H1 (cell line): ENCODE measurements around the gene MMS19. TPM values are rescaled to one million over a fixed set of nuclear protein-coding genes. Genes with fewer than 3 reads are reported as not detected.

Experiments
- CTCF ChIA-PET: fragments of 300-600 bp; sonication (Branson Sonifier 250); formaldehyde crosslinking; loops from one replicate; lab custom pipeline; 2021; ENCODE audit not compliant: partially characterized antibody; lab: Charles Lee
- POLR2A ChIA-PET: fragments of 300-600 bp; sonication (Branson Sonifier 250); formaldehyde crosslinking; loops from one replicate; lab custom pipeline; 2021; ENCODE audit warnings: inconsistent platforms; ENCODE audit not compliant: partially characterized antibody; lab: Charles Lee
- DNase-seq, 2 experiments: peaks; one replicate each; pipeline versions ENCODE4 v3.0.0 to v3.0.0-alpha.2; 2010 to 2022; ENCODE audit warnings: low spot score in 2 of 2, low read depth in 1 of 2, mixed read lengths in 1 of 2
- FAIRE-seq: peaks from 2 replicates; lab custom pipeline; 2011; peaks lifted over from hg19 to GRCh38; lab: Jason Lieb, UNC
- H2AFZ ChIP-seq: 2 replicates; pipeline ENCODE4 v1.8.1; 2012; ENCODE audit warnings: low read length, inconsistent platforms
- H2AK5ac ChIP-seq: 2 replicates; pipeline ENCODE4 v1.6.1; 2013; ENCODE audit warnings: low read depth, low read length
- H2BK120ac ChIP-seq: replicated peaks from 2 replicates; pipeline ENCODE3; 2013; ENCODE audit warnings: low read depth, low read length, inconsistent platforms
- H2BK12ac ChIP-seq: 2 replicates; pipeline ENCODE4 v1.6.1; 2013; ENCODE audit warnings: low read depth, low read length
- H2BK15ac ChIP-seq: 2 replicates; pipeline ENCODE4 v1.6.1; 2013; ENCODE audit warnings: low read length
- H2BK20ac ChIP-seq: 2 replicates; pipeline ENCODE4 v1.6.1; 2013; ENCODE audit warnings: low read length
- H2BK5ac ChIP-seq: 2 replicates; pipeline ENCODE4 v1.6.1; 2013; ENCODE audit warnings: low read depth, low read length
- H3K14ac ChIP-seq: 2 replicates; pipeline ENCODE4 v1.6.1; 2013; ENCODE audit warnings: inconsistent platforms; ENCODE audit not compliant: insufficient read length
- H3K18ac ChIP-seq: 2 replicates; pipeline ENCODE4 v1.6.1; 2013; ENCODE audit warnings: low read length; ENCODE audit errors: extremely low read depth
- H3K23ac ChIP-seq: 2 replicates; pipeline ENCODE4 v1.6.1; 2013; ENCODE audit warnings: inconsistent platforms; ENCODE audit not compliant: insufficient read length
- H3K23me2 ChIP-seq: 2 replicates; pipeline ENCODE4 v1.6.1; 2013; ENCODE audit warnings: low read depth, low read length
- H3K27ac ChIP-seq: 2 replicates; pipeline ENCODE4 v1.6.1; 2011; ENCODE audit warnings: low read depth, low read length, inconsistent platforms
- H3K27me3 ChIP-seq, 4 experiments: replicated peaks in 1 of 4; 1 replicate in 1 of 4; 2 replicates in 3 of 4; pipeline versions ENCODE4 v1.6.1 to v1.8.1; 2011 to 2013; ENCODE audit warnings: low read length in 3 of 4, mild to moderate bottlenecking in 3 of 4, inconsistent platforms in 2 of 4, mixed read lengths in 2 of 4, moderate library complexity in 1 of 4; ENCODE audit not compliant: control insufficient read depth in 3 of 4, insufficient read depth in 3 of 4; ENCODE audit errors: extremely low read depth in 1 of 4
- H3K36me3 ChIP-seq, 4 experiments: 2 replicates each; pipeline versions ENCODE4 v1.6.1 to v1.8.1; 2011 to 2013; ENCODE audit warnings: mild to moderate bottlenecking in 4 of 4, low read length in 3 of 4, moderate library complexity in 2 of 4, control low read depth in 1 of 4, inconsistent platforms in 1 of 4; ENCODE audit not compliant: insufficient read depth in 4 of 4, control insufficient read depth in 2 of 4
- H3K4ac ChIP-seq: replicated peaks from 2 replicates; pipeline ENCODE3; 2013; ENCODE audit warnings: low read length, low read depth, mixed read lengths, inconsistent platforms; ENCODE audit not compliant: insufficient read length
- H3K4me1 ChIP-seq, 4 experiments: replicated peaks in 1 of 4; 1 replicate in 1 of 4; 2 replicates in 3 of 4; pipeline versions ENCODE4 v1.6.1 to v1.8.1; 2011 to 2013; ENCODE audit warnings: low read length in 3 of 4, inconsistent platforms in 2 of 4, mixed read lengths in 1 of 4; ENCODE audit not compliant: insufficient read depth in 4 of 4, control insufficient read depth in 3 of 4
- H3K4me2 ChIP-seq, 2 experiments: 2 replicates each; pipeline versions ENCODE4 v1.6.1 to v1.8.1; 2011 to 2013; ENCODE audit warnings: low read depth in 2 of 2, low read length in 2 of 2, control low read depth in 1 of 2, inconsistent platforms in 1 of 2, mild to moderate bottlenecking in 1 of 2; ENCODE audit not compliant: insufficient read depth in 1 of 2
- H3K4me3 ChIP-seq, 4 experiments: fragments of 200-600, 300-600 bp in 1 of 4; sonication (generic), shearing (Covaris generic), sonication (Bioruptor Twin) in 1 of 4; 2 replicates each; pipeline versions ENCODE4 v1.5.1 to v1.8.1; 2011 to 2016; ENCODE audit warnings: low read length in 4 of 4, low read depth in 3 of 4, control low read depth in 2 of 4, inconsistent platforms in 2 of 4, mild to moderate bottlenecking in 2 of 4, mixed read lengths in 1 of 4, moderate library complexity in 1 of 4; ENCODE audit not compliant: insufficient read depth in 2 of 4; ENCODE audit errors: extremely low read depth in 1 of 4
- H3K56ac ChIP-seq: replicated peaks from 2 replicates; pipeline ENCODE3; 2013; ENCODE audit warnings: low read depth, mild to moderate bottlenecking, mixed read lengths, low read length, inconsistent platforms; ENCODE audit not compliant: insufficient read length
- H3K79me1 ChIP-seq: 2 replicates; pipeline ENCODE4 v1.6.1; 2013; ENCODE audit warnings: low read depth, low read length, control low read depth
- H3K79me2 ChIP-seq, 2 experiments: 2 replicates each; pipeline versions ENCODE4 v1.6.1 to v1.8.1; 2012 to 2013; ENCODE audit warnings: low read length in 2 of 2, mild to moderate bottlenecking in 2 of 2, inconsistent platforms in 1 of 2; ENCODE audit not compliant: insufficient read depth in 2 of 2, control insufficient read depth in 1 of 2
- H3K9ac ChIP-seq, 4 experiments: replicated peaks in 1 of 4; 1 replicate in 1 of 4; 2 replicates in 3 of 4; pipeline versions ENCODE4 v1.6.1 to v1.8.1; 2011 to 2013; ENCODE audit warnings: low read depth in 3 of 4, low read length in 3 of 4, control low read depth in 2 of 4, mild to moderate bottlenecking in 2 of 4, moderate library complexity in 2 of 4, inconsistent platforms in 1 of 4; ENCODE audit errors: extremely low read depth in 1 of 4
- H3K9me3 ChIP-seq, 2 experiments: 2 replicates each; pipeline versions ENCODE4 v1.6.1 to v1.8.1; 2012 to 2013; ENCODE audit warnings: mild to moderate bottlenecking in 2 of 2, moderate library complexity in 2 of 2, control low read depth in 1 of 2, inconsistent platforms in 1 of 2, low read depth in 1 of 2, low read length in 1 of 2, mixed read lengths in 1 of 2; ENCODE audit not compliant: insufficient read depth in 2 of 2
- H4K20me1 ChIP-seq, 2 experiments: replicated peaks in 1 of 2; 2 replicates each; pipeline versions ENCODE3 to v1.8.1; 2011 to 2013; ENCODE audit warnings: inconsistent platforms in 2 of 2, low read length in 2 of 2, mild to moderate bottlenecking in 1 of 2; ENCODE audit not compliant: insufficient read depth in 2 of 2, control insufficient read depth in 1 of 2
- H4K5ac ChIP-seq: 2 replicates; pipeline ENCODE4 v1.6.1; 2013; ENCODE audit warnings: low read length, low read depth, mixed read lengths, inconsistent platforms; ENCODE audit not compliant: insufficient read length
- H4K8ac ChIP-seq: 2 replicates; pipeline ENCODE4 v1.8.0; 2013; ENCODE audit warnings: mild to moderate bottlenecking, moderate library complexity, low read length, inconsistent platforms; ENCODE audit not compliant: insufficient read depth; ENCODE audit errors: extremely low read depth
- H4K91ac ChIP-seq: replicated peaks from 2 replicates; pipeline ENCODE3; 2013; ENCODE audit warnings: low read length, mixed read lengths, inconsistent platforms; ENCODE audit not compliant: insufficient read length
- CEBPB ChIP-seq: IDR thresholded peaks from 2 replicates; pipeline ENCODE4 v1.6.1; 2012; ENCODE audit warnings: low read depth, low read length
- CREB1 ChIP-seq: IDR thresholded peaks from 2 replicates; pipeline ENCODE4 v1.6.1; 2012; ENCODE audit warnings: inconsistent platforms
- EGR1 ChIP-seq: IDR thresholded peaks from 2 replicates; pipeline ENCODE4 v1.6.1; 2011; ENCODE audit warnings: low read depth, low read length, borderline replicate concordance
- HDAC2 ChIP-seq, 2 experiments: fragments of 300-600 bp in 1 of 2; sonication (generic) in 1 of 2; IDR thresholded peaks; 2 replicates each; pipeline ENCODE4 v1.6.1; 2011 to 2012; ENCODE audit warnings: low read depth in 2 of 2, low read length in 2 of 2, mild to moderate bottlenecking in 2 of 2, moderate library complexity in 2 of 2, borderline replicate concordance in 1 of 2, inconsistent platforms in 1 of 2
- JUN ChIP-seq: IDR thresholded peaks from 2 replicates; pipeline ENCODE4 v1.6.1; 2011; ENCODE audit warnings: low read depth, mild to moderate bottlenecking, improper control_type of control experiment, low read length
- NANOG ChIP-seq: IDR thresholded peaks from 2 replicates; pipeline ENCODE4 v1.6.1; 2011; ENCODE audit warnings: low read length, low read depth, mild to moderate bottlenecking, inconsistent platforms; ENCODE audit not compliant: insufficient read depth, poor library complexity, severe bottlenecking
- NRF1 ChIP-seq: IDR thresholded peaks from 2 replicates; pipeline ENCODE4 v1.6.1; 2011; ENCODE audit warnings: mild to moderate bottlenecking, low read depth, low read length, improper control_type of control experiment
- RAD21 ChIP-seq, 2 experiments: IDR thresholded peaks in 1 of 2; conservative IDR thresholded peaks in 1 of 2; 2 replicates each; pipeline ENCODE4 v1.6.1; 2011; ENCODE audit warnings: low read depth in 2 of 2, low read length in 2 of 2, improper control_type of control experiment in 1 of 2, inconsistent platforms in 1 of 2, mild to moderate bottlenecking in 1 of 2, moderate library complexity in 1 of 2
- RFX5 ChIP-seq: IDR thresholded peaks from 2 replicates; pipeline ENCODE4 v1.6.1; 2011; ENCODE audit warnings: low read depth, low read length, improper control_type of control experiment, borderline replicate concordance
- SIRT6 ChIP-seq: IDR thresholded peaks from one replicate; pipeline ENCODE4 v1.7.1; 2012; ENCODE audit warnings: low read length, inconsistent platforms
- SP2 ChIP-seq: IDR thresholded peaks from 2 replicates; pipeline ENCODE4 v1.6.1; 2012; ENCODE audit warnings: mild to moderate bottlenecking, low read length, inconsistent platforms
- WGBS, 2 experiments: shearing (Covaris generic) in 1 of 2; methylation state at CpG; one replicate each; pipeline versions ENCODE4 v1.1.6 to v1.1.7; 2013 to 2015; ENCODE audit warnings: low lambda C conversion rate in 2 of 2, mixed read lengths in 2 of 2, inconsistent platforms in 1 of 2, low coverage in 1 of 2, missing lambda C conversion rate in 1 of 2; ENCODE audit not compliant: insufficient replicate concordance in 2 of 2, insufficient coverage in 1 of 2, insufficient read length in 1 of 2; ENCODE audit errors: extremely low coverage in 1 of 2, missing lambda C conversion rate in 1 of 2; 5-methylcytosine and 5-hydroxymethylcytosine counted together
- polyA plus RNA-seq, 7 experiments: library from polyadenylated mRNA; depleted of rRNA in 3 of 7; stranded (reverse) in 5 of 7; unstranded in 2 of 7; fragments of >200 nt in 5 of 7; fragments of 200-250 nt in 2 of 7; gene quantifications; 1 replicate in 5 of 7; 2 replicates in 1 of 7; 4 replicates in 1 of 7; pipeline versions ENCODE4 v1.2.1 to v1.2.3, GENCODE V29; 2011 to 2013; ENCODE audit warnings: missing spikeins in 2 of 7, mixed read lengths in 2 of 7
- total RNA-seq: library from RNA; stranded (reverse); fragmentation: NEBNext Ultra II Directional; extraction: Animal tissue kit (Norgen Biotek cat#: 25700); gene quantifications from 2 replicates; pipeline ENCODE4 v1.2.1, GENCODE V29; 2021

Gene MMS19
- total and polyA plus RNA-seq, 2 of the 8 experiments (the other 6 are each of a cell fraction or from before 2014, with no cell fraction given) = 130 to 221 TPM

GRCh38 chr10:97529685-97530465, 31.7 kb upstream of the MMS19 start:
- H2BK12ac ChIP-seq = no peak overlapping the region
- H3K56ac ChIP-seq = no peak overlapping the region
- no peak for FAIRE-seq
- H3K79me2 ChIP-seq = no peaks in the 10 kb centered on the region
- H4K5ac ChIP-seq = no peak overlapping the region
- no peak overlapping the region for H3K14ac ChIP-seq
- no peak overlapping the region for H4K91ac ChIP-seq
- H2BK5ac ChIP-seq = no peak overlapping the region
- H3K9me3 ChIP-seq = peaks cover 0 to 6% of the 10 kb centered on the region in 2 experiments; a peak in 1 of 4 replicates
- H2AK5ac ChIP-seq = no peak overlapping the region; the same call in 1 of the 2 replicates
- no peak overlapping the region for H3K4me2 ChIP-seq
- H3K4me3 ChIP-seq = no peak overlapping the region
- no peak overlapping the region for H2BK15ac ChIP-seq
- CTCF ChIA-PET = interaction anchor here (1.0 to 14.7 kb wide), 4 partner anchors 13 to 82 kb away, joined by 4 to 388 read pairs (median 144); no protein-coding TSS in a partner anchor
- no peak overlapping the region for H3K9ac ChIP-seq
- POLR2A ChIA-PET = interaction anchor here (1.3 to 1.4 kb wide), 3 partner anchors 9 to 60 kb away, joined by 3 to 4 read pairs (median 3); no protein-coding TSS in a partner anchor
- peaks cover 0 to 11% (median 7%) of the 10 kb centered on the region in 4 experiments; a peak in 4 of 7 replicates for H3K4me1 ChIP-seq
- no peak overlapping the region for H3K4ac ChIP-seq
- H3K23ac ChIP-seq = no peak overlapping the region
- H3K27me3 ChIP-seq = no peaks in the 10 kb centered on the region
- no peak overlapping the region for H3K18ac ChIP-seq
- H3K79me1 ChIP-seq = peaks cover 1% of the 10 kb centered on the region
- no peak overlapping the region for H3K27ac ChIP-seq
- no peak overlapping the region for H2BK120ac ChIP-seq
- H2AFZ ChIP-seq = no peak overlapping the region
- no peak for DNase-seq
- H3K36me3 ChIP-seq = no peaks in the 10 kb centered on the region
- H3K23me2 ChIP-seq = no peaks in the 10 kb centered on the region
- no peak overlapping the region for H4K8ac ChIP-seq
- H4K20me1 ChIP-seq = peaks cover 2 to 3% of the 10 kb centered on the region in 2 experiments
- 98% methylated on average over 11 of the region's 14 CpGs; no CpG with 5 or more reads in 1 of the 2 experiments for WGBS, 2 experiments
- H2BK20ac ChIP-seq = no peak overlapping the region
- TF ChIP-seq NRF1 (no peak), RFX5 (no peak), CEBPB (no peak), EGR1 (no peak), SP2 (no peak), JUN (no peak), SIRT6 (no peak), CREB1 (no peak), NANOG (no peak), RAD21 (IDR thresholded peaks at IDR 0.05 in 1 of 2, conservative IDR thresholded peaks at IDR 0.05 in 1 of 2; ENCODE audit: low read depth in 2 of 2, low read length in 2 of 2) (no peak), HDAC2 (IDR thresholded peaks at IDR 0.05; ENCODE audit: borderline replicate concordance in 1 of 2, low read depth in 2 of 2, low read length in 2 of 2) (no peak)
